Measurements from ENCODE around the gene GRIN2D.

GRIN2D gene

GRCh38 chr19:48393559-48394330 lies at the start of gene GRIN2D:
Gene GRIN2D (plus strand): TSS chr19:48393668. CDS start chr19:48398393, 4,725 bp downstream.
- DNase-seq (ENCODE audit: low read depth) = no peak

GRCh38 chr19:48344892-48345291 lies 48.6 kb upstream of the GRIN2D start:
- no peak for DNase-seq (ENCODE audit: low read depth)

GRCh38 chr19:48346191-48346590 lies 47.3 kb upstream of the GRIN2D start:
- no peak for DNase-seq (ENCODE audit: low read depth)

- no peak for DNase-seq (ENCODE audit: low read depth)
Observed at GRCh38 chr19:48348045-48348444, 45.4 kb upstream of the GRIN2D start.

- DNase-seq (ENCODE audit: low read depth) = no peak
Observed at GRCh38 chr19:48348737-48349136, 44.7 kb upstream of the GRIN2D start.

- no peak for DNase-seq (ENCODE audit: low read depth)
Observed at GRCh38 chr19:48350856-48351255, 42.6 kb upstream of the GRIN2D start.

- peak; percentile 75 for DNase-seq (ENCODE audit: low read depth)
Observed at GRCh38 chr19:48351341-48351752, 42.1 kb upstream of the GRIN2D start.

GRCh38 chr19:48353677-48354076 lies 39.8 kb upstream of the GRIN2D start:
- DNase-seq (ENCODE audit: low read depth) = no peak

- DNase-seq (ENCODE audit: low read depth) = no peak
Observed at GRCh38 chr19:48354332-48354992, 39.0 kb upstream of the GRIN2D start.

- no peak for DNase-seq (ENCODE audit: low read depth)
Observed at GRCh38 chr19:48355365-48355954, 38.0 kb upstream of the GRIN2D start.

- no peak for DNase-seq (ENCODE audit: low read depth)
Observed at GRCh38 chr19:48359123-48359522, 34.3 kb upstream of the GRIN2D start.

- no peak for DNase-seq (ENCODE audit: low read depth)
Observed at GRCh38 chr19:48361912-48362311, 31.6 kb upstream of the GRIN2D start.

- DNase-seq (ENCODE audit: low read depth) = peak; percentile 77
Observed at GRCh38 chr19:48362716-48363499, 30.6 kb upstream of the GRIN2D start.

- no peak for DNase-seq (ENCODE audit: low read depth)
Observed at GRCh38 chr19:48363500-48363809, 30.0 kb upstream of the GRIN2D start.

- DNase-seq (ENCODE audit: low read depth) = peak; percentile 93
Observed at GRCh38 chr19:48363810-48364597, 29.5 kb upstream of the GRIN2D start, which contains the start of the genes SYNGR4 and TMEM143. Gene SYNGR4 (plus strand): TSS chr19:48364367. CDS start chr19:48365843, 1,476 bp downstream. Gene TMEM143 (minus strand): TSS chr19:48363940. CDS start chr19:48363920, 20 bp downstream.

GRCh38 chr19:48364598-48365348 lies 28.7 kb upstream of the GRIN2D start:
- no peak for DNase-seq (ENCODE audit: low read depth)

GRCh38 chr19:48365602-48366001 lies 27.9 kb upstream of the GRIN2D start:
- no peak for DNase-seq (ENCODE audit: low read depth)

- no peak for DNase-seq (ENCODE audit: low read depth)
Observed at GRCh38 chr19:48367855-48368254, 25.6 kb upstream of the GRIN2D start.

- no peak for DNase-seq (ENCODE audit: low read depth)
Observed at GRCh38 chr19:48368936-48369335, 24.5 kb upstream of the GRIN2D start.

GRCh38 chr19:48370955-48371354 lies 22.5 kb upstream of the GRIN2D start:
- no peak for DNase-seq (ENCODE audit: low read depth)

- DNase-seq (ENCODE audit: low read depth) = no peak
Observed at GRCh38 chr19:48371367-48371766, 22.1 kb upstream of the GRIN2D start.
